HepG2 (cell line): ENCODE results near the gene DUSP23. TPM values are rescaled to one million over a fixed set of nuclear protein-coding genes. Genes with fewer than 3 reads are reported as not detected.

ENCODE experiments used
- ATF4 ChIP-seq, 2 experiments: fragments of 450-650 bp in 1 of 2; sonication (generic) in 1 of 2; formaldehyde crosslinking; IDR thresholded peaks; 2 replicates each; pipeline versions ENCODE4 v1.5.0 to v1.8.0; 2020 to 2022; ENCODE audit warnings: mild to moderate bottlenecking in 1 of 2, missing genetic modification reagents in 1 of 2
- JUN ChIP-seq: sonication (generic); formaldehyde crosslinking; IDR thresholded peaks from 2 replicates; pipeline ENCODE4 v1.4.0; 2020; ENCODE audit warnings: mild to moderate bottlenecking, missing genetic modification reagents
- NCOA5 ChIP-seq: sonication (generic); formaldehyde crosslinking; IDR thresholded peaks from 2 replicates; pipeline ENCODE4 v1.4.0; 2020; ENCODE audit warnings: missing genetic modification reagents
- NR0B2 ChIP-seq: sonication (generic); formaldehyde crosslinking; IDR thresholded peaks from 2 replicates; pipeline ENCODE4 v1.4.0; 2020; ENCODE audit warnings: mild to moderate bottlenecking, missing genetic modification reagents
- TAF1 ChIP-seq: sonication (generic); formaldehyde crosslinking; IDR thresholded peaks from 2 replicates; pipeline ENCODE4 v1.4.0; 2020; ENCODE audit warnings: missing genetic modification reagents
- TOE1 ChIP-seq: sonication (generic); formaldehyde crosslinking; IDR thresholded peaks from 2 replicates; pipeline ENCODE4 v1.4.0; 2020; ENCODE audit warnings: mild to moderate bottlenecking, missing genetic modification reagents
- ZNF326 ChIP-seq: sonication (generic); formaldehyde crosslinking; IDR thresholded peaks from 2 replicates; pipeline ENCODE4 v1.4.0; 2020; ENCODE audit warnings: missing genetic modification reagents, borderline replicate concordance
- ZNF329 ChIP-seq: sonication (generic); formaldehyde crosslinking; IDR thresholded peaks from 2 replicates; pipeline ENCODE4 v1.9.0; 2021; ENCODE audit warnings: low read depth, mild to moderate bottlenecking, missing genetic modification reagents
- ZNF496 ChIP-seq: sonication (generic); formaldehyde crosslinking; IDR thresholded peaks from 2 replicates; pipeline ENCODE4 v1.8.1; 2023; ENCODE audit warnings: mild to moderate bottlenecking, moderate library complexity, missing genetic modification reagents; ENCODE audit not compliant: insufficient replicate concordance
- ZNF720 ChIP-seq: sonication (generic); formaldehyde crosslinking; IDR thresholded peaks from 2 replicates; pipeline ENCODE4 v1.4.0; 2020; ENCODE audit warnings: missing genetic modification reagents
- ZNF740 ChIP-seq: sonication (generic); formaldehyde crosslinking; IDR thresholded peaks from 2 replicates; pipeline ENCODE4 v1.4.0; 2020; ENCODE audit warnings: missing genetic modification reagents
- ZSCAN22 ChIP-seq: sonication (generic); formaldehyde crosslinking; IDR thresholded peaks from 2 replicates; pipeline ENCODE4 v1.4.0; 2020; ENCODE audit warnings: mild to moderate bottlenecking, missing genetic modification reagents
- polyA plus RNA-seq, 8 experiments: library from polyadenylated mRNA; depleted of rRNA in 3 of 8; stranded (reverse) in 7 of 8; unstranded in 1 of 8; fragments of >200 nt; fragmentation: Illumina TruSeq in 4 of 8; extraction: Trizol in 4 of 8; gene quantifications; 2 replicates each; pipeline versions ENCODE4 v1.2.1 to v1.2.3, GENCODE V29; 2011 to 2016; ENCODE audit warnings: low read depth in 4 of 8, missing spikeins in 1 of 8, mixed read lengths in 1 of 8; ENCODE audit not compliant: insufficient read depth in 1 of 8
- total RNA-seq, 5 experiments: library from RNA; depleted of rRNA; stranded (reverse); fragments of >200 nt; fragmentation: Illumina TruSeq; extraction: Trizol; gene quantifications; 2 replicates each; pipeline ENCODE4 v1.2.3, GENCODE V29; 2016; ENCODE audit warnings: low read depth in 1 of 5
- TF ChIP-seq, protein P1 (sequence below): sonication (generic); formaldehyde crosslinking; IDR thresholded peaks from 2 replicates; pipeline ENCODE4 v1.4.0; 2020; ENCODE audit warnings: missing genetic modification reagents, borderline replicate concordance

Gene DUSP23
- total and polyA plus RNA-seq, 2 of the 13 experiments (the other 11 are each of a cell fraction or from before 2014, with no cell fraction given) = not detected

DNA sequence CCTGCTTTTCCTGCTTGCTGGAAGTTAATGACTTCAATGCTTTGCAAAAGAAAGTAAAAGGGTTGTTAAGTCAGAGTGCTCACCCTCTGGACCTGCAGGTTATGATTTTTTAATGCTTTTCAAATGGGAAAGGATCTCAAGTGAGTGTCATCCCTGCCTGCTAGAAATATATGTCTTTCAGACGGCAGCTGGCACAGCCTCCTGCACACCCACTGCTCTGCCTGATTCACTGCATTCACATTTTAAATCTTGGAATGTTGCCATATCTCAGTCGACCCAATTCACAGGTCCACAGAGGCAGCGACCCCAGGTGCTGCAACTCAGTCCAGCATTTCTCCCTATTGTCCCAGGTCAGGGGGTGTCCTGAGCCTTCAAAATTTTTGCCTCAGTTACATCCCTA lies 10.7 kb downstream of the DUSP23 start (continued):
- TF ChIP-seq, protein P1, sequence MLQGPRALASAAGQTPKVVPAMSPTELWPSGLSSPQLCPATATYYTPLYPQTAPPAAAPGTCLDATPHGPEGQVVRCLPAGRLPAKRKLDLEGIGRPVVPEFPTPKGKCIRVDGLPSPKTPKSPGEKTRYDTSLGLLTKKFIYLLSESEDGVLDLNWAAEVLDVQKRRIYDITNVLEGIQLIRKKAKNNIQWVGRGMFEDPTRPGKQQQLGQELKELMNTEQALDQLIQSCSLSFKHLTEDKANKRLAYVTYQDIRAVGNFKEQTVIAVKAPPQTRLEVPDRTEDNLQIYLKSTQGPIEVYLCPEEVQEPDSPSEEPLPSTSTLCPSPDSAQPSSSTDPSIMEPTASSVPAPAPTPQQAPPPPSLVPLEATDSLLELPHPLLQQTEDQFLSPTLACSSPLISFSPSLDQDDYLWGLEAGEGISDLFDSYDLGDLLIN (CRISPR knock-in tag) = no peak
- no peak for TF ChIP-seq NCOA5
- no peak for TF ChIP-seq JUN (CRISPR knock-in tag)
- TF ChIP-seq ZNF720 (CRISPR knock-in tag) = no peak
- no peak for TF ChIP-seq ZNF329
- TF ChIP-seq ZNF740 = no peak
- no peak for TF ChIP-seq ZNF496 (CRISPR knock-in tag)
- no peak for TF ChIP-seq ZSCAN22
- TF ChIP-seq ATF4 (CRISPR knock-in tag; IDR thresholded peaks at IDR 0.05) = no peak
- TF ChIP-seq TAF1 (CRISPR knock-in tag) = no peak
- TF ChIP-seq ZNF326 (CRISPR knock-in tag) = no peak
- TF ChIP-seq TOE1 (CRISPR knock-in tag) = no peak
- no peak for TF ChIP-seq NR0B2
- TF ChIP-seq, all 625 proteins: peak for 0
